Astrocyte of the spinal cord (primary cell): ENCODE results near the gene SCN8A.

Experiments used
- DNase-seq: peaks from one replicate; pipeline ENCODE4 v3.0.0; 2011; ENCODE audit warnings: low read depth, low spot score
- H3K4me3 ChIP-seq: 2 replicates; pipeline ENCODE4 v1.5.1; 2011; ENCODE audit warnings: low read depth, mild to moderate bottlenecking, low read length, moderate library complexity
- in situ Hi-C: cut with HindIII; loops from 2 replicates; pipeline ENCODE4 v1.10.0; 2017; ENCODE audit warnings: low sequenced_read_pairs
- TF ChIP-seq, protein P1 (sequence below): IDR thresholded peaks from 2 replicates; pipeline ENCODE4 v1.5.1; 2012; ENCODE audit warnings: low read depth, mild to moderate bottlenecking, low read length, inconsistent platforms

Gene SCN8A

DNA sequence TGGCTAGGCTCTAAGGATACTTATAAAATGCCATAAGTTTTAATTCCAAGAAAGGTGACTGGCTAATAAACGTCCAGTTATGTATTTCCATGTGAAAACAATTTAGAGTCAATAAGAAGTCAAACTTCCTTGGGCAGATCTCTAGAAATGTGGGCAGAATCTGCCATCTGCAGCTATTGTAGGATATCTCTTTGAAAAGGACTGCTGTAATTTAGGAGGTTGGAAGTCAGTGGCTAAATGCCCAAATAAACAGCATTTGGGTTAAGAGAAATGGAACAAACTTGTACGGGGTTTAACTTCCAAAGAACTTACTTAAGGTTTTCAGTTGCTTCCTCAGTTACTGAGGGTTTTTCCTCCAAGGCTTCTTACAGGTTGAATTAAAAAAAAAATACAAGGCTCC, 135.9 kb downstream of the SCN8A start:
- TF ChIP-seq, protein P1, sequence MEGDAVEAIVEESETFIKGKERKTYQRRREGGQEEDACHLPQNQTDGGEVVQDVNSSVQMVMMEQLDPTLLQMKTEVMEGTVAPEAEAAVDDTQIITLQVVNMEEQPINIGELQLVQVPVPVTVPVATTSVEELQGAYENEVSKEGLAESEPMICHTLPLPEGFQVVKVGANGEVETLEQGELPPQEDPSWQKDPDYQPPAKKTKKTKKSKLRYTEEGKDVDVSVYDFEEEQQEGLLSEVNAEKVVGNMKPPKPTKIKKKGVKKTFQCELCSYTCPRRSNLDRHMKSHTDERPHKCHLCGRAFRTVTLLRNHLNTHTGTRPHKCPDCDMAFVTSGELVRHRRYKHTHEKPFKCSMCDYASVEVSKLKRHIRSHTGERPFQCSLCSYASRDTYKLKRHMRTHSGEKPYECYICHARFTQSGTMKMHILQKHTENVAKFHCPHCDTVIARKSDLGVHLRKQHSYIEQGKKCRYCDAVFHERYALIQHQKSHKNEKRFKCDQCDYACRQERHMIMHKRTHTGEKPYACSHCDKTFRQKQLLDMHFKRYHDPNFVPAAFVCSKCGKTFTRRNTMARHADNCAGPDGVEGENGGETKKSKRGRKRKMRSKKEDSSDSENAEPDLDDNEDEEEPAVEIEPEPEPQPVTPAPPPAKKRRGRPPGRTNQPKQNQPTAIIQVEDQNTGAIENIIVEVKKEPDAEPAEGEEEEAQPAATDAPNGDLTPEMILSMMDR, result no peak
- H3K4me3 ChIP-seq, result no peak overlapping the region
- in situ Hi-C loops, result no loop called here
- peak; percentile 17 for DNase-seq

DNA sequence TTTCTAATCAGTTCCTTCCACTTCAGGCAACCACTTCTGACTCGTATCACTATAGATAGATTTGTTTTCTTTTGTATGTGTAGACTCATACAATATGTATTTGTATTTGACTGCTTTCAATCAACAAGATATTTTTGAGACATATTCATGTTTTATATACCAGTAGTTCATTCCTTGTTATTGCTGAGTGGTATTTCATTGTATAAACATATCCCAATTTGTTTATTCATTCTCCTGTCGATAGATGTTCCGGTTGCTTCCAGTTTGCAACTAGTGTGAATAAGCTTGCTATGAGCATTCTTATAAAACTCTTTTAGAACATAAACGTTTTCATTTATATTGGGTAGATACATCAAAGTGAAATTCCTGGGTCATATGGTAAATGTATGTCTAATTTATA, 138.3 kb downstream of the SCN8A start:
- TF ChIP-seq, protein P1, result no peak
- H3K4me3 ChIP-seq, result no peak overlapping the region
- DNase-seq, result no peak
- in situ Hi-C loops, result no loop called here

DNA sequence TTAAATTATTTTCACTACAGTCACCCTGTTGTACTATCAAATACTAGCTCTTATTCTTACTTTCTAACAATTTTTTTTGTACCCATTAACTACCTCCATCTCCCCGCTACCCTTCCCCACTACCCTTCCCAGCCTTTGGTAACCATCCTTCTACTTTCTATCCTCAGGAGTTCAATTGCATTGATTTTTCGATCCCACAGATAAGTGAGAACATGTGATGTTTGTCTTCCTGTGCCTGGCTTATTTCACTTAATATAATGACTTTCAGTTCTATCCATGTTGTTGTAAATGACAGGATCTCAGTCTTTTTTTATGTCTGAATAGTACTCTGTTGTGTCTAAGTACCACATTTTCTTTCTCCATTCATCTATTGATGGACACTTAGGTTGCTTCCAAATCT, 139.7 kb downstream of the SCN8A start:
- TF ChIP-seq, protein P1, result no peak
- no peak for DNase-seq
- H3K4me3 ChIP-seq, result no peak overlapping the region
- in situ Hi-C loops, result no loop called here

DNA sequence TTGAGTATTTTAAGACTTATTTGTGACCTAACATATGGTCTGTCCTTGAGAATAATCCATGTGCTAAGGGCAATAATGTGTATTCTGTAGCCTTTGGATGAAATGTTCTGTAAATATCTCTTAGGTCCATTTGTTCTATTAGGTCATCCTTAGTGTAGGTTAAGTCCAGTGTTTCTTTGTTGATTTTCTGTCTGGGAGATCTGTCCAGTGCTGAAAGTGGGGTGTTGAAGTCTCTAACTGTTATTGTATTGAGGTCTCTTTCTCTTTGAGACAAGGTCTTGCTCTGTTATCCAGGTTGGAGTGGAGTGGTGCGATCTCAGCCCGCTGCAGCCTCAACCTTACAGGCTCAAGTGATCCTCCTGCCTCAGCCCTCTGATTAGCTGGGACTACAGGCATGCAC, 149.5 kb downstream of the SCN8A start:
- TF ChIP-seq, protein P1, result no peak
- DNase-seq, result no peak
- in situ Hi-C loops, result no loop called here
- H3K4me3 ChIP-seq, result no peak overlapping the region

DNA sequence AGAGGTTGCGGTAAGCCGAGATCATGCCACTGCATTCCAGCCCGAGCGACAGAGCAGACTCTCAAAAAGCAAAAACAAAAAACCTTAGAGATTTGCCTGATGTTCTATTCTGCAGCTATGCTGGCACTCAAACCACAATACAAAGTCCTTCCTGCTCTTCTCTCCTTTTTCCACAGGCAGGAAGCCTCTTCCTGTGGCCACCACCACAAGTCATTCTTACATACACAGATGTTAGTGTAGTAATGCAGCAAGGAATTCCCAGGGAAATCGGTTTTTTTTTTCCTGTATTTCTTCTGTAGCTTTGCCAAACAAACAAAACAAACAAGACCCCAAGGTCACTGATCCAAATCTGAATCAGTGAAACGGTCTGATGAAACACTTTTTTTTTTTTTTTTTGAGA, 153.2 kb downstream of the SCN8A start:
- DNase-seq, result peak; percentile 20
- H3K4me3 ChIP-seq, result no peak overlapping the region
- TF ChIP-seq, protein P1, result no peak

DNA sequence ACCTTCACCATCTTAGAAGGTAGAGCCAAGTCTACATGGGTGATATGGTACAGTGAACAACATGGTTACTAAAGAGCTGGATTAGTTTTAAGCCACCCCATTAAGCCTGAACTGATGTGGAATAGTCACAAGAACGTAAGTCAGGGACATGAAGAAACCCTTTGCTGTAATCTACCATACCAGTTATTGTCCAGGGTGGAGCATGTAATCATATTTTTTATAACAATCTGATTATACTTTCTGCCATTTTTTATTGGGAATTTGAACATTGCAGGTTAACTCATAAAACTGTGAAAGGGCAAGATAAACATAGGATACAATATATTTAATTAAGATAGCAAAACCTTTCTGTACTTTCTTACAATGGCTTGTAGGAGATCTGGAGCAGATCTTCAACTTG, 153.9 kb downstream of the SCN8A start:
- no peak for DNase-seq
- TF ChIP-seq, protein P1, result no peak
- in situ Hi-C loops, result no loop called here
- H3K4me3 ChIP-seq, result no peak overlapping the region

More for the DNA sequence above, 153.2 kb downstream of the SCN8A start:
- in situ Hi-C loops, result no loop called here

DNA sequence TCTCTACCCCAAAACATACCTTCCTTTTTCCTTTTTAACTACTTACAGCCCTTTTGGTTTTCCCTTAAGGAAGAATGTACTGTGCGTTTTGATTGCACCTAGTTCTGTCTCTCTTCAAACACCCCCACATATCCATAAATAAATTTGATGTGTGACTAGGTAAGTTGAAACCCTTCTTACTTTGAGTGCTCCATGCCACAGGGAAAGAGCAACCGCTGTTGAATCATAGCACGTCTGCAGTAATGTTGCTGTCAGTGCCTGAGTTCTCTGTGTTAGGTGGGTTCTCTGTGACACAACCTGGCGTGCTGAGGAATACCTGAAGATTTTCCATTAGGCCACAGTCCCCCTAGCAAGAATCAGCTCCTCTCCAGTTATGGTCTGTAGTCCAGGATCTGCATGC, 155.4 kb downstream of the SCN8A start:
- in situ Hi-C loops, result no loop called here
- H3K4me3 ChIP-seq, result no peak overlapping the region
- TF ChIP-seq, protein P1, result no peak
- DNase-seq, result no peak
